Measurements from ENCODE around the gene GABRB3.

GABRB3 gene

GRCh38 chr15:26562336-26562735 is 210.5 kb downstream of the GABRB3 start:
- H3K27ac ChIP-seq: no peak overlapping the region
- TF ChIP-seq ZFX (IDR thresholded peaks at IDR 0.05; ENCODE audit: borderline replicate concordance): no peak
- TF ChIP-seq CTCF (IDR thresholded peaks at IDR 0.05): no peak

- TF ChIP-seq CTCF (IDR thresholded peaks at IDR 0.05) (no peak), ZFX (IDR thresholded peaks at IDR 0.05; ENCODE audit: borderline replicate concordance) (no peak)
These were observed 211.0 kb downstream of the GABRB3 start for GRCh38 chr15:26561896-26562295.

GRCh38 chr15:26561130-26561529 is 211.7 kb downstream of the GABRB3 start:
- H3K27ac ChIP-seq: no peak overlapping the region
- TF ChIP-seq ZFX (IDR thresholded peaks at IDR 0.05; ENCODE audit: borderline replicate concordance) (no peak), CTCF (IDR thresholded peaks at IDR 0.05) (no peak)

More at GRCh38 chr15:26561896-26562295, 211.0 kb downstream of the GABRB3 start:
- no peak overlapping the region for H3K27ac ChIP-seq

- H3K27ac ChIP-seq: no peak overlapping the region
- TF ChIP-seq CTCF (IDR thresholded peaks at IDR 0.05): no peak
- no peak for TF ChIP-seq ZFX (IDR thresholded peaks at IDR 0.05; ENCODE audit: borderline replicate concordance)
These were observed 217.0 kb downstream of the GABRB3 start for GRCh38 chr15:26555898-26556297.

GRCh38 chr15:26551473-26551872 is 221.4 kb downstream of the GABRB3 start:
- TF ChIP-seq ZFX (IDR thresholded peaks at IDR 0.05; ENCODE audit: borderline replicate concordance) (no peak), CTCF (IDR thresholded peaks at IDR 0.05) (no peak)
- H3K27ac ChIP-seq: no peak overlapping the region

- no peak overlapping the region for H3K27ac ChIP-seq
- TF ChIP-seq ZFX (IDR thresholded peaks at IDR 0.05; ENCODE audit: borderline replicate concordance): no peak
These were observed 222.0 kb downstream of the GABRB3 start for GRCh38 chr15:26550880-26551279.

- H3K27ac ChIP-seq: no peak overlapping the region
- no peak for TF ChIP-seq CTCF (IDR thresholded peaks at IDR 0.05)
- TF ChIP-seq ZFX (IDR thresholded peaks at IDR 0.05; ENCODE audit: borderline replicate concordance): no peak
These were observed 235.2 kb downstream of the GABRB3 start for GRCh38 chr15:26537663-26538062.

- no peak for TF ChIP-seq ZFX (IDR thresholded peaks at IDR 0.05; ENCODE audit: borderline replicate concordance)
- TF ChIP-seq CTCF (IDR thresholded peaks at IDR 0.05): no peak
- H3K27ac ChIP-seq: no peak overlapping the region
These were observed 241.4 kb downstream of the GABRB3 start for GRCh38 chr15:26531489-26531888.

Measured in 22Rv1 (cell line).